H9 (cell line): ENCODE data around the gene SIPA1L2. TPM values are rescaled to one million over a fixed set of nuclear protein-coding genes. Genes with fewer than 3 reads are reported as not detected.

Experiments used
- DNase-seq: peaks from one replicate; pipeline ENCODE4 v3.0.0-alpha.2; 2017
- H2AFZ ChIP-seq: one replicate; pipeline ENCODE4 v1.6.1; 2013; ENCODE audit warnings: mild to moderate bottlenecking, low read length, control low read depth, moderate library complexity
- H2AK5ac ChIP-seq: 2 replicates; pipeline ENCODE4 v1.6.1; 2013; ENCODE audit warnings: low read length, control low read depth, mixed read lengths; ENCODE audit not compliant: insufficient read length
- H2BK120ac ChIP-seq: one replicate; pipeline ENCODE4 v1.6.1; 2013; ENCODE audit warnings: low read depth, mild to moderate bottlenecking, low read length, control low read depth, inconsistent platforms; ENCODE audit not compliant: poor library complexity, severe bottlenecking
- H2BK12ac ChIP-seq: 2 replicates; pipeline ENCODE4 v1.6.1; 2013; ENCODE audit warnings: low read length, control low read depth, mixed read lengths, low read depth; ENCODE audit not compliant: insufficient read length
- H2BK15ac ChIP-seq: 2 replicates; pipeline ENCODE4 v1.6.1; 2013; ENCODE audit warnings: low read depth, low read length, control low read depth
- H2BK20ac ChIP-seq: one replicate; pipeline ENCODE4 v1.6.1; 2013; ENCODE audit warnings: low read depth, mild to moderate bottlenecking, low read length, control low read depth, inconsistent platforms; ENCODE audit not compliant: poor library complexity, severe bottlenecking
- H2BK5ac ChIP-seq: 2 replicates; pipeline ENCODE4 v1.6.1; 2013; ENCODE audit warnings: low read length, control low read depth, mixed read lengths; ENCODE audit not compliant: insufficient read length
- H3K14ac ChIP-seq: 2 replicates; pipeline ENCODE4 v1.6.1; 2013; ENCODE audit warnings: low read length, control low read depth; ENCODE audit not compliant: insufficient read depth
- H3K18ac ChIP-seq: 2 replicates; pipeline ENCODE4 v1.6.1; 2013; ENCODE audit warnings: low read depth, mild to moderate bottlenecking, mixed read lengths, low read length, control low read depth; ENCODE audit not compliant: insufficient read length
- H3K23ac ChIP-seq: 2 replicates; pipeline ENCODE4 v1.6.1; 2013; ENCODE audit warnings: low read length, control low read depth, mixed read lengths, low read depth; ENCODE audit not compliant: insufficient read length
- H3K23me2 ChIP-seq: 2 replicates; pipeline ENCODE4 v1.6.1; 2013; ENCODE audit warnings: low read depth, mild to moderate bottlenecking, mixed read lengths, low read length, control low read depth; ENCODE audit not compliant: insufficient read length, poor library complexity, severe bottlenecking
- H3K27ac ChIP-seq: 2 replicates; pipeline ENCODE4 v1.5.1; 2013; ENCODE audit warnings: low read length, control low read depth, mixed read lengths, low read depth; ENCODE audit not compliant: insufficient read length
- H3K27me3 ChIP-seq: 2 replicates; pipeline ENCODE4 v1.6.1; 2013; ENCODE audit warnings: low read length, control low read depth, inconsistent platforms; ENCODE audit not compliant: insufficient read depth
- H3K4ac ChIP-seq: 2 replicates; pipeline ENCODE4 v1.6.1; 2013; ENCODE audit warnings: low read depth, mild to moderate bottlenecking, control low read depth, inconsistent platforms, low read length, moderate library complexity
- H3K4me1 ChIP-seq: 2 replicates; pipeline ENCODE4 v1.6.1; 2013; ENCODE audit warnings: low read length, control low read depth, inconsistent platforms; ENCODE audit not compliant: insufficient read depth
- H3K4me2 ChIP-seq: 2 replicates; pipeline ENCODE4 v1.6.1; 2013; ENCODE audit warnings: low read length, control low read depth, mixed read lengths; ENCODE audit not compliant: insufficient read length, insufficient read depth
- H3K56ac ChIP-seq: 2 replicates; pipeline ENCODE4 v1.6.1; 2013; ENCODE audit warnings: low read depth, mild to moderate bottlenecking, mixed read lengths, low read length, control low read depth; ENCODE audit not compliant: insufficient read length
- H3K79me1 ChIP-seq: 2 replicates; pipeline ENCODE4 v1.6.1; 2013; ENCODE audit warnings: low read depth, mild to moderate bottlenecking, moderate library complexity, low read length, control low read depth, inconsistent platforms; ENCODE audit not compliant: insufficient read depth, poor library complexity, severe bottlenecking
- H3K79me2 ChIP-seq: 2 replicates; pipeline ENCODE4 v1.6.1; 2013; ENCODE audit warnings: low read length, control low read depth, inconsistent platforms; ENCODE audit not compliant: insufficient read depth
- H3K9ac ChIP-seq: 2 replicates; pipeline ENCODE4 v1.6.1; 2013; ENCODE audit warnings: low read length, control low read depth, mixed read lengths; ENCODE audit not compliant: insufficient read length; ENCODE audit errors: extremely low read depth
- H3K9me3 ChIP-seq: one replicate; pipeline ENCODE4 v1.6.1; 2013; ENCODE audit warnings: low read depth, low read length, inconsistent platforms; ENCODE audit not compliant: control insufficient read depth
- H3T11ph ChIP-seq: one replicate; pipeline ENCODE4 v1.6.1; 2013; ENCODE audit warnings: mild to moderate bottlenecking, low read length, control low read depth, inconsistent platforms
- H4K20me1 ChIP-seq: one replicate; pipeline ENCODE4 v1.6.1; 2013; ENCODE audit not compliant: control insufficient read depth, insufficient read length, insufficient read depth
- H4K5ac ChIP-seq: 2 replicates; pipeline ENCODE4 v1.6.1; 2013; ENCODE audit warnings: low read depth, mild to moderate bottlenecking, mixed read lengths, low read length, control low read depth; ENCODE audit not compliant: insufficient read length
- H4K8ac ChIP-seq: replicated peaks from 2 replicates; pipeline ENCODE4 v1.6.1; 2013; ENCODE audit warnings: low read length, control low read depth, mixed read lengths, low read depth; ENCODE audit not compliant: insufficient read length
- H4K91ac ChIP-seq: 2 replicates; pipeline ENCODE4 v1.6.1; 2013; ENCODE audit warnings: low read depth, mild to moderate bottlenecking, moderate library complexity, mixed read lengths, low read length, control low read depth; ENCODE audit not compliant: insufficient read length
- H3K27ac Mint-ChIP-seq, 3 experiments: 2 replicates in 2 of 3; 3 replicates in 1 of 3; pipeline ENCODE4 v1.8.0; 2020 to 2021; ENCODE audit warnings: mixed read lengths in 3 of 3, mild to moderate bottlenecking in 1 of 3, moderate library complexity in 1 of 3
- H3K27me3 Mint-ChIP-seq: 2 replicates; pipeline ENCODE4 v1.8.0; 2021; ENCODE audit warnings: low read depth, mild to moderate bottlenecking, moderate library complexity, mixed read lengths
- H3K36me3 Mint-ChIP-seq, 3 experiments: 2 replicates in 2 of 3; 3 replicates in 1 of 3; pipeline ENCODE4 v1.8.0; 2020 to 2021; ENCODE audit warnings: low read depth in 3 of 3, mixed read lengths in 3 of 3; ENCODE audit not compliant: insufficient read depth in 1 of 3
- H3K4me1 Mint-ChIP-seq, 2 experiments: 2 replicates each; pipeline ENCODE4 v1.8.0; 2020; ENCODE audit warnings: mixed read lengths in 2 of 2
- H3K4me3 Mint-ChIP-seq, 2 experiments: 2 replicates in 1 of 2; 3 replicates in 1 of 2; pipeline ENCODE4 v1.8.0; 2020 to 2021; ENCODE audit warnings: mild to moderate bottlenecking in 2 of 2, mixed read lengths in 2 of 2, moderate library complexity in 1 of 2
- H3K9me3 Mint-ChIP-seq, 2 experiments: 2 replicates in 1 of 2; 3 replicates in 1 of 2; pipeline ENCODE4 v1.8.0; 2020; ENCODE audit warnings: mild to moderate bottlenecking in 2 of 2, mixed read lengths in 2 of 2, moderate library complexity in 1 of 2
- CTCF ChIP-seq: fragments of 200-600 bp; sonication (generic); conservative IDR thresholded peaks from 3 replicates; pipeline ENCODE4 v1.8.0; 2021; ENCODE audit warnings: antibody characterized with exemption, mild to moderate bottlenecking
- WGBS: extraction: QIAGEN DNeasy Blood & Tissue Kit; methylation state at CpG from one replicate; pipeline ENCODE4 v1.1.7; 2013; ENCODE audit warnings: missing lambda C conversion rate, low lambda C conversion rate, mixed read lengths; ENCODE audit not compliant: insufficient read length; ENCODE audit errors: extremely low coverage; 5-methylcytosine and 5-hydroxymethylcytosine counted together
- total RNA-seq: library from RNA; stranded (reverse); gene quantifications from 2 replicates; pipeline ENCODE4 v1.2.1, GENCODE V29; 2021

Gene SIPA1L2
- total RNA-seq, 1 experiment from 2014 or later = 5.2 TPM

GRCh38 chr1:232617237-232617636, 12.7 kb downstream of the SIPA1L2 start:
- Histone ChIP-seq H2AFZ (no peak overlapping the region), H2BK5ac (no peak overlapping the region), H2BK120ac (no peak overlapping the region), H3K56ac (no peak overlapping the region), H4K8ac (no peak overlapping the region), H3K23me2 (no peaks in the 10 kb centered on the region), H3K79me2 (no peaks in the 10 kb centered on the region), H3K4me1 (peaks cover 7% of the 10 kb centered on the region; the same call in 1 of the 2 replicates), H4K91ac (no peak overlapping the region), H3T11ph (no peak overlapping the region), H4K5ac (no peak overlapping the region), H3K27ac (no peak overlapping the region), H2BK20ac (no peak overlapping the region), H2BK15ac (no peak overlapping the region), H3K79me1 (no peaks in the 10 kb centered on the region), H3K9me3 (no peaks in the 10 kb centered on the region), H3K14ac (no peak overlapping the region), H3K18ac (no peak overlapping the region), H4K20me1 (no peaks in the 10 kb centered on the region), H3K9ac (no peak overlapping the region), H2AK5ac (no peak overlapping the region), H3K23ac (no peak overlapping the region), H2BK12ac (no peak overlapping the region), H3K27me3 (no peaks in the 10 kb centered on the region), H3K4me2 (no peak overlapping the region), H3K4ac (no peak overlapping the region)
- Mint-ChIP-seq H3K4me1 (peaks cover 51 to 65% of the 10 kb centered on the region in 2 experiments), H3K4me3 (no peak overlapping the region), H3K9me3 (no peaks in the 10 kb centered on the region), H3K27ac (no peak overlapping the region), H3K27me3 (peaks cover 13% of the 10 kb centered on the region), H3K36me3 (no peaks in the 10 kb centered on the region; a peak in 1 of 7 replicates)
- no CpG with 5 or more reads among the region's 1 CpG for WGBS
- TF ChIP-seq CTCF = no peak
- no peak for DNase-seq
